ENCODE data around the gene CTDSP2.

GRCh38 chr12:57781801-57782200, 64.7 kb downstream of the CTDSP2 start:
- TF ChIP-seq CTCF (IDR thresholded peaks at IDR 0.05) = no peak
- no peak for TF ChIP-seq EP300 (IDR thresholded peaks at IDR 0.05)

All from upper lobe of left lung (tissue), 4 donors.